Measurements from ENCODE around the gene CAPNS1. TPM values are rescaled to one million over a fixed set of nuclear protein-coding genes. Genes with fewer than 3 reads are reported as not detected.
"Not testable (repeated sequence)": the region's sequence is repeated elsewhere in the genome, so short reads cannot be mapped to it uniquely, and the experiment has no call there.

The CAPNS1 gene
- total RNA-seq, 2 experiments from 2014 or later, result 449 to 519 TPM

- POLR2A ChIA-PET, result no interaction called here
- DNase-seq, result no peak
- Mint-ChIP-seq H3K27ac (peak overlapping the region; percentile 78), H3K4me3 (no peak overlapping the region), H3K27me3 (no peaks in the 10 kb centered on the region), H3K4me1 (peaks cover 25% of the 10 kb centered on the region), H3K9me3 (no peaks in the 10 kb centered on the region), H3K36me3 (ENCODE audit: low read depth) (peaks cover 42% of the 10 kb centered on the region)
- CTCF ChIA-PET, result interaction anchor here (7.3 kb wide), 1 partner anchor 6 kb away, joined by 47 read pairs; no protein-coding TSS in a partner anchor
Observed at GRCh38 chr19:36120092-36120983, 19.5 kb upstream of the CAPNS1 start.

GRCh38 chr19:36120984-36121358, 18.9 kb upstream of the CAPNS1 start:
- Mint-ChIP-seq H3K4me1 (peaks cover 24% of the 10 kb centered on the region), H3K9me3 (no peaks in the 10 kb centered on the region), H3K27me3 (no peaks in the 10 kb centered on the region), H3K4me3 (no peak overlapping the region), H3K36me3 (ENCODE audit: low read depth) (peaks cover 48% of the 10 kb centered on the region), H3K27ac (no peak overlapping the region)
- DNase-seq, result no peak
- ChIA-PET CTCF (no interaction called here), POLR2A (no interaction called here)

- DNase-seq, result no peak
- Mint-ChIP-seq H3K9me3 (no peaks in the 10 kb centered on the region), H3K36me3 (ENCODE audit: low read depth) (peaks cover 45% of the 10 kb centered on the region), H3K4me1 (peaks cover 17% of the 10 kb centered on the region), H3K27ac (no peak overlapping the region), H3K4me3 (no peak overlapping the region), H3K27me3 (no peaks in the 10 kb centered on the region)
- POLR2A ChIA-PET, result no interaction called here
- CTCF ChIA-PET, result no interaction called here
Observed at GRCh38 chr19:36121486-36122124, 18.3 kb upstream of the CAPNS1 start.

GRCh38 chr19:36125557-36125956, 14.3 kb upstream of the CAPNS1 start:
- H3K4me1 Mint-ChIP-seq, result peaks cover 15% of the 10 kb centered on the region
- H3K4me3 Mint-ChIP-seq, result no peak overlapping the region
- CTCF ChIA-PET, result interaction anchor here (1.0 to 5.3 kb wide), 4 partner anchors 9 to 43 kb away, joined by 3 to 47 read pairs (median 10); partner anchors contain the start of genes POLR2I and TBCB
- peaks cover 22% of the 10 kb centered on the region for H3K36me3 Mint-ChIP-seq (ENCODE audit: low read depth)
- no peak for DNase-seq
- POLR2A ChIA-PET, result no interaction called here
- peak overlapping the region; percentile 43 for H3K27ac Mint-ChIP-seq
- no peaks in the 10 kb centered on the region for H3K9me3 Mint-ChIP-seq
- H3K27me3 Mint-ChIP-seq, result no peaks in the 10 kb centered on the region

- Mint-ChIP-seq H3K36me3 (ENCODE audit: low read depth) (peaks cover 17% of the 10 kb centered on the region), H3K9me3 (no peaks in the 10 kb centered on the region), H3K4me1 (peaks cover 32% of the 10 kb centered on the region), H3K27ac (peak overlapping the region; percentile 92), H3K27me3 (no peaks in the 10 kb centered on the region), H3K4me3 (peak overlapping the region; percentile 79)
- no peak for DNase-seq
- POLR2A ChIA-PET, result interaction anchor here (1.0 to 1.4 kb wide), 2 partner anchors 12 to 14 kb away, joined by 3 to 4 read pairs; partner anchors contain the start of genes CAPNS1 and POLR2I
- CTCF ChIA-PET, result interaction anchor here (0.6 to 5.3 kb wide), 23 partner anchors 8 to 1247 kb away, joined by 3 to 47 read pairs (median 5); partner anchors contain the start of genes CAPNS1, POLR2I, TBCB and ZNF146
Observed at GRCh38 chr19:36128392-36128736, 11.5 kb upstream of the CAPNS1 start.

GRCh38 chr19:36131221-36131620, 8.6 kb upstream of the CAPNS1 start:
- POLR2A ChIA-PET; DNase-seq; H3K36me3 Mint-ChIP-seq (ENCODE audit: low read depth); H3K27me3 Mint-ChIP-seq; H3K4me3 Mint-ChIP-seq; H3K9me3 Mint-ChIP-seq; H3K27ac Mint-ChIP-seq: not testable (repeated sequence)
- CTCF ChIA-PET, result interaction anchor here (0.6 to 2.6 kb wide), 3 partner anchors 8 to 41 kb away, joined by 3 to 12 read pairs (median 3); partner anchors contain the start of gene CAPNS1
- H3K4me1 Mint-ChIP-seq, result peaks cover 45% of the 10 kb centered on the region

GRCh38 chr19:36134867-36135266, 5.0 kb upstream of the CAPNS1 start:
- H3K27me3 Mint-ChIP-seq; H3K4me3 Mint-ChIP-seq; H3K27ac Mint-ChIP-seq; H3K9me3 Mint-ChIP-seq; H3K36me3 Mint-ChIP-seq (ENCODE audit: low read depth); POLR2A ChIA-PET; DNase-seq: not testable (repeated sequence)
- CTCF ChIA-PET, result interaction anchor here (3.5 kb wide), 1 partner anchor 8 kb away, joined by 29 read pairs; no protein-coding TSS in a partner anchor
- peaks cover 44% of the 10 kb centered on the region for H3K4me1 Mint-ChIP-seq

- Mint-ChIP-seq H3K4me1 (peaks cover 46% of the 10 kb centered on the region), H3K9me3 (no peaks in the 10 kb centered on the region), H3K27ac (peak overlapping the region; percentile 60), H3K27me3 (no peaks in the 10 kb centered on the region), H3K36me3 (ENCODE audit: low read depth) (peaks cover 15% of the 10 kb centered on the region), H3K4me3 (no peak overlapping the region)
- POLR2A ChIA-PET, result no interaction called here
- no peak for DNase-seq
- CTCF ChIA-PET, result interaction anchor here (3.5 kb wide), 1 partner anchor 10 kb away, joined by 29 read pairs; no protein-coding TSS in a partner anchor
Observed at GRCh38 chr19:36136964-36137686, 2.7 kb upstream of the CAPNS1 start.

GRCh38 chr19:36139120-36139472, 770 bp upstream of the CAPNS1 start:
- DNase-seq, result no peak
- Mint-ChIP-seq H3K4me1 (peaks cover 37% of the 10 kb centered on the region), H3K27ac (peak overlapping the region; percentile 95), H3K9me3 (no peaks in the 10 kb centered on the region), H3K4me3 (peak overlapping the region; percentile 88), H3K27me3 (no peaks in the 10 kb centered on the region), H3K36me3 (ENCODE audit: low read depth) (peaks cover 25% of the 10 kb centered on the region)
- CTCF ChIA-PET, result interaction anchor here (1.2 to 2.9 kb wide), 3 partner anchors 9 to 35 kb away, joined by 3 to 12 read pairs (median 11); no protein-coding TSS in a partner anchor
- POLR2A ChIA-PET, result no interaction called here

GRCh38 chr19:36140304-36141038, 605 bp downstream of the CAPNS1 start:
- no peaks in the 10 kb centered on the region for H3K27me3 Mint-ChIP-seq
- ChIA-PET POLR2A (interaction anchor here (0.6 to 1.1 kb wide), 2 partner anchors 12 to 71 kb away, joined by 3 to 4 read pairs; no protein-coding TSS in a partner anchor), CTCF (interaction anchor here (0.9 to 2.9 kb wide), 4 partner anchors 10 to 33 kb away, joined by 3 to 12 read pairs (median 7); no protein-coding TSS in a partner anchor)
- peaks cover 31% of the 10 kb centered on the region for H3K36me3 Mint-ChIP-seq (ENCODE audit: low read depth)
- peak; percentile 58 for DNase-seq
- peaks cover 31% of the 10 kb centered on the region for H3K4me1 Mint-ChIP-seq
- H3K9me3 Mint-ChIP-seq, result no peaks in the 10 kb centered on the region
- H3K27ac Mint-ChIP-seq, result peak overlapping the region; percentile 95
- H3K4me3 Mint-ChIP-seq, result peak overlapping the region; percentile 88

GRCh38 chr19:36141039-36141927, 1.4 kb downstream of the CAPNS1 start:
- Mint-ChIP-seq H3K4me3 (peak overlapping the region; percentile 88), H3K27me3 (no peaks in the 10 kb centered on the region), H3K27ac (peak overlapping the region; percentile 95), H3K4me1 (peaks cover 28% of the 10 kb centered on the region), H3K9me3 (no peaks in the 10 kb centered on the region), H3K36me3 (ENCODE audit: low read depth) (peaks cover 38% of the 10 kb centered on the region)
- peak; percentile 92 for DNase-seq
- CTCF ChIA-PET, result interaction anchor here (0.6 to 2.7 kb wide), 2 partner anchors 13 to 385 kb away, joined by 3 to 11 read pairs; no protein-coding TSS in a partner anchor
- POLR2A ChIA-PET, result no interaction called here

Data from activated CD4-positive, alpha-beta T cell treated with anti-CD3 and anti-CD28 coated beads, Interleukin-2, amount 10 ng/mL, durations not matched to agents 7 days and 5 days (primary cell).